H1 (cell line): ENCODE data around the gene EZH2.

Source experiments
- CEBPB ChIP-seq: IDR thresholded peaks from 2 replicates; pipeline ENCODE4 v1.6.1; 2012; ENCODE audit warnings: low read depth, low read length
- EZH2 ChIP-seq: fragments of 200-600 bp; sonication (generic); IDR thresholded peaks from 2 replicates; pipeline ENCODE4 v1.7.1; 2012; ENCODE audit warnings: low read depth, mild to moderate bottlenecking, moderate library complexity, low read length, inconsistent platforms; ENCODE audit not compliant: severe bottlenecking
- GTF2F1 ChIP-seq: IDR thresholded peaks from 2 replicates; pipeline ENCODE4 v1.6.1; 2012; ENCODE audit warnings: low read depth, low read length, improper control_type of control experiment, borderline replicate concordance
- JUND ChIP-seq: IDR thresholded peaks from 2 replicates; pipeline ENCODE4 v1.6.1; 2011; ENCODE audit warnings: mild to moderate bottlenecking, improper control_type of control experiment, low read length
- POLR2AphosphoS5 ChIP-seq: IDR thresholded peaks from 2 replicates; pipeline ENCODE4 v1.6.1; 2011; ENCODE audit warnings: low read depth, low read length
- RNF2 ChIP-seq: fragments of 200-900, 300-1000 bp; sonication (generic); IDR thresholded peaks from 2 replicates; pipeline ENCODE4 v1.7.1; 2016; ENCODE audit warnings: borderline replicate concordance, low read depth, mild to moderate bottlenecking, antibody characterized with exemption, low read length; ENCODE audit not compliant: poor library complexity, severe bottlenecking; ENCODE audit errors: missing control alignments
- SRF ChIP-seq: IDR thresholded peaks from 2 replicates; pipeline ENCODE4 v1.6.1; 2011; ENCODE audit warnings: mild to moderate bottlenecking, low read depth, low read length, moderate library complexity
- TAF1 ChIP-seq: IDR thresholded peaks from 2 replicates; pipeline ENCODE4 v1.6.1; 2011; ENCODE audit warnings: mild to moderate bottlenecking, low read depth, low read length
- USF2 ChIP-seq: IDR thresholded peaks from 2 replicates; pipeline ENCODE4 v1.6.1; 2011; ENCODE audit warnings: low read length, improper control_type of control experiment
- TF ChIP-seq, protein P1 (sequence below), 3 experiments: IDR thresholded peaks; 1 replicate in 2 of 3; 2 replicates in 1 of 3; pipeline versions ENCODE4 v1.5.1 to v1.6.1; 2011; ENCODE audit warnings: low read length in 3 of 3, mild to moderate bottlenecking in 3 of 3, inconsistent platforms in 2 of 3, low read depth in 1 of 3, moderate library complexity in 1 of 3; ENCODE audit not compliant: insufficient read depth in 1 of 3; ENCODE audit errors: control extremely low read depth in 1 of 3
- TF ChIP-seq, protein P2 (sequence below): IDR thresholded peaks from 2 replicates; pipeline ENCODE4 v1.6.1; 2012; ENCODE audit warnings: inconsistent platforms

DNA sequence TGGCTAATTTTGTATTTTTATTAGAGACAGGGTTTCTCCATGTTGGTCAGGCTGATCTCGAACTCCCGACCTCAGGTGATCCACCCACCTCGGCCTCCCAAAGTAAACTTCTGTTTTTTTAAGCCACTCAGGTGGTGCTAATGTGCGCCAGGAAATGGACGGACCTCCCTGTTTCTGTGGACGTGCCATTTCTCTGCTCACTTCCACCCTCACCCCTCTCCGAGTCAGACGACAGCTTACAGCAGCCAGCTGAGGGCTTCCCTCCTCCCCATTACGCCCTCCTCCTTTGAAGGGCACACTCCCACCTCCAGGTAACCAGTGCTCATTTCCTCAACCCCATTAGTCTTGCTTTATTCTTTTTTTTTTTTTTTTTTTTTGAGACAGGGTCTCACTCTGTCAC lies 41.7 kb upstream of the EZH2 start:
- no peak for TF ChIP-seq POLR2AphosphoS5
- TF ChIP-seq, protein P1, sequence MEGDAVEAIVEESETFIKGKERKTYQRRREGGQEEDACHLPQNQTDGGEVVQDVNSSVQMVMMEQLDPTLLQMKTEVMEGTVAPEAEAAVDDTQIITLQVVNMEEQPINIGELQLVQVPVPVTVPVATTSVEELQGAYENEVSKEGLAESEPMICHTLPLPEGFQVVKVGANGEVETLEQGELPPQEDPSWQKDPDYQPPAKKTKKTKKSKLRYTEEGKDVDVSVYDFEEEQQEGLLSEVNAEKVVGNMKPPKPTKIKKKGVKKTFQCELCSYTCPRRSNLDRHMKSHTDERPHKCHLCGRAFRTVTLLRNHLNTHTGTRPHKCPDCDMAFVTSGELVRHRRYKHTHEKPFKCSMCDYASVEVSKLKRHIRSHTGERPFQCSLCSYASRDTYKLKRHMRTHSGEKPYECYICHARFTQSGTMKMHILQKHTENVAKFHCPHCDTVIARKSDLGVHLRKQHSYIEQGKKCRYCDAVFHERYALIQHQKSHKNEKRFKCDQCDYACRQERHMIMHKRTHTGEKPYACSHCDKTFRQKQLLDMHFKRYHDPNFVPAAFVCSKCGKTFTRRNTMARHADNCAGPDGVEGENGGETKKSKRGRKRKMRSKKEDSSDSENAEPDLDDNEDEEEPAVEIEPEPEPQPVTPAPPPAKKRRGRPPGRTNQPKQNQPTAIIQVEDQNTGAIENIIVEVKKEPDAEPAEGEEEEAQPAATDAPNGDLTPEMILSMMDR (IDR thresholded peaks at IDR 0.05; ENCODE audit: control extremely low read depth in 1 of 3, insufficient read depth in 1 of 3, low read depth in 1 of 3, low read length in 3 of 3) = no peak
- TF ChIP-seq GTF2F1 = no peak
- no peak for TF ChIP-seq RNF2
- TF ChIP-seq EZH2 = no peak
- no peak for TF ChIP-seq JUND
- no peak for TF ChIP-seq USF2
- TF ChIP-seq, protein P2, sequence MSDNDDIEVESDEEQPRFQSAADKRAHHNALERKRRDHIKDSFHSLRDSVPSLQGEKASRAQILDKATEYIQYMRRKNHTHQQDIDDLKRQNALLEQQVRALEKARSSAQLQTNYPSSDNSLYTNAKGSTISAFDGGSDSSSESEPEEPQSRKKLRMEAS = no peak
- no peak for TF ChIP-seq TAF1
- no peak for TF ChIP-seq SRF
- TF ChIP-seq CEBPB = no peak
